Vagina (tissue), 2 donors: ENCODE results near the gene MAN1C1. TPM values are rescaled to one million over a fixed set of nuclear protein-coding genes. Genes with fewer than 3 reads are reported as not detected.
"Not testable (repeated sequence)": the region's sequence is repeated elsewhere in the genome, so short reads cannot be mapped to it uniquely, and the experiment has no call there.

Experiments used
- DNase-seq, 2 donors: peaks; one replicate each; pipeline ENCODE4 v3.0.0-alpha.2; 2017; ENCODE audit errors: extremely low spot score in 2 of 2
- H3K27ac ChIP-seq: fragments of 200-600 bp; sonication (generic); one replicate; pipeline ENCODE4 v1.5.1; 2019
- H3K27me3 ChIP-seq: fragments of 200-600 bp; sonication (generic); one replicate; pipeline ENCODE4 v1.5.1; 2019
- H3K36me3 ChIP-seq, 2 donors: fragments of 200-600 bp; sonication (generic); one replicate each; pipeline ENCODE4 v1.5.1; 2017 to 2019
- H3K4me1 ChIP-seq: fragments of 200-600 bp; sonication (generic); one replicate; pipeline ENCODE4 v1.5.1; 2019
- H3K4me3 ChIP-seq, 2 donors: fragments of 200-600 bp; sonication (generic); 1 replicate in 1 of 2; 2 replicates in 1 of 2; pipeline ENCODE4 v1.5.1; 2016 to 2019
- H3K9me3 ChIP-seq: fragments of 200-600 bp; sonication (generic); one replicate; pipeline ENCODE4 v1.5.1; 2019
- POLR2A ChIP-seq, 2 donors: fragments of 450-650 bp; IDR thresholded peaks; one replicate each; pipeline ENCODE4 v1.6.1; 2017; ENCODE audit warnings: antibody characterized with exemption in 2 of 2, mild to moderate bottlenecking in 2 of 2, moderate library complexity in 2 of 2
- POLR2AphosphoS5 ChIP-seq, 2 donors: sonication (generic); formaldehyde crosslinking; IDR thresholded peaks; one replicate each; pipeline ENCODE4 v1.9.0; 2017; ENCODE audit warnings: antibody characterized with exemption in 2 of 2, mild to moderate bottlenecking in 2 of 2, low read depth in 1 of 2; ENCODE audit not compliant: insufficient read depth in 1 of 2
- intact Hi-C: fragments of 100-400 bp; cut with DNase I; formaldehyde crosslinking; loops from one replicate; pipeline ENCODE4 v1.15.1; 2023
- total RNA-seq: library from RNA; depleted of rRNA; stranded (reverse); fragments of >200 nt; gene quantifications from one replicate; pipeline ENCODE4 v1.2.3, GENCODE V29; 2016
- TF ChIP-seq, protein P1 (sequence below), 3 experiments: fragments of 450-650 bp in 2 of 3; fragments of 200-600 bp in 1 of 3; sonication (generic) in 1 of 3; IDR thresholded peaks; one replicate each; pipeline ENCODE4 v1.5.1; 2017 to 2019; ENCODE audit warnings: antibody characterized with exemption in 3 of 3, mild to moderate bottlenecking in 2 of 3, moderate library complexity in 2 of 3

MAN1C1 gene
- total RNA-seq, 1 donor from 2014 or later = 31.4 TPM

DNA sequence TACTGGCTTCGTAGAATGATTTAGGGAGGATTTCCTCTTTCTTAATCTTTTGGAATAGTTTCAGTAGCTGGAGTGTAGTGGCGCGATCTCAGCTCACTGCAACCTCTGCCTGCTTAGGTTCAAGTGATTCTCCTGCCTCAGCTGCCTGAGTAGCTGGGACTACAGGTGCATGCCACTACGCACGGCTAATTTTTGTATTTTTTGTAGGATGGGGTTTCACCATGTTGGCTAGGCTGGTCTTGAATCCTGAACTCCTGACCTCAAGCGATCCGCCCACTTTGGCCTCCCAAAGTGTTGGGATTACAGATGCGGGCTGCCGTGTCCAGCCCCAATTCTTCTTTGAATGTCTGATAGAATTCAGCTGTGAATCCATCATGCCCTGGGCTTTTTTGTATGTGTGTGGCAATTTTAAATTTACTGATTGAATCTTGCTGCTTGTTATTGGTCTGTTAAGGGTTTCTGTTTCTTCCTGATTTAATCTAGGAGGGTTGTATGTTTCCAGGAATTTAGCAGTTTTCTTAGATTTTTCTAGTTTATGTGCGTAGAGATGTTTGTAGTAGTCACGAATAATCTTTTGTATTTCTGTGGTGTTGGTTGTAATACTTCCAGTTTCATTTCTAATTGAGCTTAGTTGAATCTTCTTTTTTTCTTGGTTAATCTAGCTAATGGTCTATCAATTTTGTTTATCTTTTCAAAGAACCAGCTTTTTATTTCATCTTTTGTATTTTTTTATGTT is 15.3 kb downstream of the MAN1C1 start:
- Histone ChIP-seq H3K9me3 (no peaks in the 10 kb centered on the region), H3K4me3 (peak overlapping the region in 1 of 2 donors; percentile 7), H3K4me1 (peaks cover 36% of the 10 kb centered on the region), H3K27me3 (no peaks in the 10 kb centered on the region), H3K27ac (peak overlapping the region; percentile 31), H3K36me3 (no peaks in the 10 kb centered on the region)
- peak in 1 of 2 donors; percentile 74 for DNase-seq
- TF ChIP-seq, protein P1, sequence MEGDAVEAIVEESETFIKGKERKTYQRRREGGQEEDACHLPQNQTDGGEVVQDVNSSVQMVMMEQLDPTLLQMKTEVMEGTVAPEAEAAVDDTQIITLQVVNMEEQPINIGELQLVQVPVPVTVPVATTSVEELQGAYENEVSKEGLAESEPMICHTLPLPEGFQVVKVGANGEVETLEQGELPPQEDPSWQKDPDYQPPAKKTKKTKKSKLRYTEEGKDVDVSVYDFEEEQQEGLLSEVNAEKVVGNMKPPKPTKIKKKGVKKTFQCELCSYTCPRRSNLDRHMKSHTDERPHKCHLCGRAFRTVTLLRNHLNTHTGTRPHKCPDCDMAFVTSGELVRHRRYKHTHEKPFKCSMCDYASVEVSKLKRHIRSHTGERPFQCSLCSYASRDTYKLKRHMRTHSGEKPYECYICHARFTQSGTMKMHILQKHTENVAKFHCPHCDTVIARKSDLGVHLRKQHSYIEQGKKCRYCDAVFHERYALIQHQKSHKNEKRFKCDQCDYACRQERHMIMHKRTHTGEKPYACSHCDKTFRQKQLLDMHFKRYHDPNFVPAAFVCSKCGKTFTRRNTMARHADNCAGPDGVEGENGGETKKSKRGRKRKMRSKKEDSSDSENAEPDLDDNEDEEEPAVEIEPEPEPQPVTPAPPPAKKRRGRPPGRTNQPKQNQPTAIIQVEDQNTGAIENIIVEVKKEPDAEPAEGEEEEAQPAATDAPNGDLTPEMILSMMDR (IDR thresholded peaks at IDR 0.05) = no peak
- TF ChIP-seq POLR2A (IDR thresholded peaks at IDR 0.05) = no peak
- TF ChIP-seq POLR2AphosphoS5 (IDR thresholded peaks at IDR 0.05; ENCODE audit: insufficient read depth in 1 of 2, low read depth in 1 of 2) = peak; percentile 20 to 33
- intact Hi-C loops = no loop called here

DNA sequence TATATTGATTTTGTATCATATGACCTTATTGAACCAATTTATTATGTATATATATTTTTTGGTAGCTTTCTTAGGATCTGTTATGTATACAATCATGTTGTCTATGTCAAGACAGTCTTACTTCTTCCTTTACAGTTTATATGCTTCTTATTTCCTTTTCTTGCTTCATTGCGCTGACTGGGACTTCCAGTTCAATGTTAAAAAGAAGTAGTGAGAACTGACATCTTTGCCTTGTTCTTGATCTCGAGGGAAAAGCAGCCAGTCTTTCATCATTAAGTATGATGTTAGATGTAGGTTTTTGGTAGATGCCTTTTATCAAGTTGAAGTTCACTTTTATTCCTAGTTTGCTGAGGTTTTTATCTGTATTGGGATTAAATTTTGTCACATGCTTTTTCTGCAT is 17.5 kb downstream of the MAN1C1 start:
- no peak overlapping the region for H3K27ac ChIP-seq
- no peaks in the 10 kb centered on the region for H3K27me3 ChIP-seq
- no peak for DNase-seq
- no peak overlapping the region for H3K4me3 ChIP-seq
- intact Hi-C loops = no loop called here
- no peaks in the 10 kb centered on the region for H3K36me3 ChIP-seq
- TF ChIP-seq, protein P1 (IDR thresholded peaks at IDR 0.05) = no peak
- TF ChIP-seq POLR2A (IDR thresholded peaks at IDR 0.05) = no peak
- no peak for TF ChIP-seq POLR2AphosphoS5 (IDR thresholded peaks at IDR 0.05; ENCODE audit: insufficient read depth in 1 of 2, low read depth in 1 of 2)
- no peaks in the 10 kb centered on the region for H3K9me3 ChIP-seq
- H3K4me1 ChIP-seq = peaks cover 36% of the 10 kb centered on the region

DNA sequence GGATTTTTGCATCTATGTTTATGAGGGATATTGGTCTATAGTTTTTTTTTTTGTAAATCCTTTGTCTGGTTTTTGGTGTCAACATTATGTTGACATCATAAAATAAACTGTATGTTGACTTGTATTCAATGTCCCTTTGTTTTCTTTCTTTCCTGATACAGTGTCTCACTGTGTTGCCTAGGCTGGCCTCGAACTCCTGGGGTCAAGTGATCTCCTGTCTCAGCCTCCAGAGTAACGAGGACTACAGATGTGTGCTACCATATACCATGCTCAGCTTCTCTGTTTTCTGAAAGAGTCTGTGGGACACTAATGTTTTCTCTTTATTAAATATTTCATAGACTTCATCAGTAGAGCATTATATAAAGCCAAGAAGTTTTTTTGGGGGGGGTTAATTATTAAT is 18.3 kb downstream of the MAN1C1 start:
- Histone ChIP-seq H3K4me1 (peaks cover 35% of the 10 kb centered on the region), H3K27ac (no peak overlapping the region), H3K9me3 (no peaks in the 10 kb centered on the region), H3K36me3 (no peaks in the 10 kb centered on the region), H3K27me3 (no peaks in the 10 kb centered on the region), H3K4me3 (no peak overlapping the region)
- intact Hi-C loops = no loop called here
- no peak for DNase-seq
- TF ChIP-seq, protein P1 (IDR thresholded peaks at IDR 0.05) = no peak
- no peak for TF ChIP-seq POLR2AphosphoS5 (IDR thresholded peaks at IDR 0.05; ENCODE audit: insufficient read depth in 1 of 2, low read depth in 1 of 2)
- no peak for TF ChIP-seq POLR2A (IDR thresholded peaks at IDR 0.05)

DNA sequence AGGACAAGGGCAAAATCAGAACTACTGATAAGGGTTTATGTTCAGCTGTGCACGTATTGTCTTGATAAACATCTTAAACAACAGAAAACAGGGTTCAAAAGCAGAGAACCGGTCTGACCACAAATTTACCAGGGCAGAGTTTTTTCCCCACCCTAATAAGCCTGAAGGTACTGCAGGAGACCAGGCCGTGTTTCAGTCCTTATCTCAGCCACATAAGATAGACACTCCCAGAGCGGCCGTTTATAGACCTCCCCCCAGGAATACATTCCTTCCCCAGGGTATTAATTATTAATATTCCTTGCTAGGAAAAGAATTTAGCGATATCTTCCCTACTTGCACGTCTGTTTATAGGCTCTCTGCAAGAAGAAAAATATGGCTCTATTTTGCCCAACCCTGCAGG is 19.6 kb downstream of the MAN1C1 start:
- H3K36me3 ChIP-seq, H3K27me3 ChIP-seq, H3K4me3 ChIP-seq, H3K27ac ChIP-seq, H3K9me3 ChIP-seq, intact Hi-C loops, DNase-seq: not testable (repeated sequence)
- H3K4me1 ChIP-seq = peaks cover 35% of the 10 kb centered on the region

DNA sequence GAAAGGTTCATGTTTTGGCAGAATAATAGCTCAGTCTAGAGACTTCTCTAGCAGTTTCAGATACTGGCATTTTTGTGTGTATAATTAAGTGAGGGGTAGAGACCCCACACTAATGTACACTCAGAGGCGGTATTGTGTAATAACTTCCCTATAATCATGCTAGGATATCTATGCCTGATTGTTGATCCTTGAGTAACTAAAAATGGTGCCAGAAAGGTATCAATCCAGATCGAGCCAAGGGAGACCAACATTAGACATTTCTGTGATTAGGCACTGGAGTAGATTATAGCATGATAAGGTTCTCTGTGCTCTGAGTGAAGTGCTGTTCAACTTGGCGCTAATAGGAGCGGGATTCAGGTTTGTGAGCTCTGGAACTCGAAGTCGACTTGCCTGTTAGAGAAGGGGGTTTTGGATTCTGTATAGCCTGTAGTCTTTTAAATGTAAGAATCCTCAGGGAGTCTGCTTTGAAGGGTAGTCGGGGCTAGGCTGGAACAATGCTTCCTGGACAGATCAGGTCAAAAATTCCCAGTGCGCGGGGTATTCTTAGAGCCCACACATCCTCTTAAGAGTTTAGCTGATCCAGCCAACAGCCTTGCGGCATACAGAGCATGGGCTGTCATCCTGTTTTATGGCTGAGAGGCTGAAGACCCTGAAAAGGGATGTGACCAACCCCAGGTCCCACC is 24.2 kb downstream of the MAN1C1 start:
- H3K4me1 ChIP-seq = peaks cover 31% of the 10 kb centered on the region
- no peak overlapping the region for H3K4me3 ChIP-seq
- intact Hi-C loops = no loop called here
- no peak overlapping the region for H3K27ac ChIP-seq
- TF ChIP-seq POLR2A (IDR thresholded peaks at IDR 0.05) (no peak), POLR2AphosphoS5 (IDR thresholded peaks at IDR 0.05; ENCODE audit: insufficient read depth in 1 of 2, low read depth in 1 of 2) (no peak)
- TF ChIP-seq, protein P1 (IDR thresholded peaks at IDR 0.05) = no peak
- no peaks in the 10 kb centered on the region for H3K27me3 ChIP-seq
- no peaks in the 10 kb centered on the region for H3K9me3 ChIP-seq
- DNase-seq = no peak
- H3K36me3 ChIP-seq = no peaks in the 10 kb centered on the region
